Peyer's patch (tissue), 4 donors: ENCODE results near the gene MAP3K5.

Source experiments
- CTCF ChIP-seq, 6 experiments: fragments of 450-650 bp in 4 of 6; fragments of 200-600 bp in 2 of 6; sonication (generic) in 1 of 6; IDR thresholded peaks; one replicate each; pipeline ENCODE4 v1.5.1; 2017 to 2019; ENCODE audit warnings: antibody characterized with exemption in 6 of 6, mild to moderate bottlenecking in 3 of 6, moderate library complexity in 1 of 6
- POLR2A ChIP-seq, 2 donors: fragments of 450-650 bp; IDR thresholded peaks; one replicate each; pipeline ENCODE4 v1.5.1; 2017; ENCODE audit warnings: antibody characterized with exemption in 2 of 2, mild to moderate bottlenecking in 2 of 2, moderate library complexity in 2 of 2

- TF ChIP-seq CTCF (IDR thresholded peaks at IDR 0.05) (no peak), POLR2A (IDR thresholded peaks at IDR 0.05) (no peak)
Measured at GRCh38 chr6:136633355-136633754, 158.9 kb downstream of the MAP3K5 start.
